ENCODE measurements around the gene MBNL1.

The MBNL1 gene

GRCh38 chr3:152430223-152431002 is 161.7 kb downstream of the MBNL1 start:
- TF ChIP-seq CTCF (IDR thresholded peaks at IDR 0.05) = no peak

GRCh38 chr3:152434142-152434541 is 165.4 kb downstream of the MBNL1 start:
- no peak for TF ChIP-seq CTCF (IDR thresholded peaks at IDR 0.05)

- TF ChIP-seq CTCF (IDR thresholded peaks at IDR 0.05) = no peak
These were observed 168.2 kb downstream of the MBNL1 start for GRCh38 chr3:152436707-152437590.

GRCh38 chr3:152438181-152438580 is 169.5 kb downstream of the MBNL1 start:
- TF ChIP-seq CTCF (IDR thresholded peaks at IDR 0.05) = no peak

- no peak for TF ChIP-seq CTCF (IDR thresholded peaks at IDR 0.05)
These were observed 170.0 kb downstream of the MBNL1 start for GRCh38 chr3:152438706-152439105.

GRCh38 chr3:152443212-152444023 is 174.7 kb downstream of the MBNL1 start:
- TF ChIP-seq CTCF (IDR thresholded peaks at IDR 0.05) = no peak

- TF ChIP-seq CTCF (IDR thresholded peaks at IDR 0.05) = peak; percentile 74
These were observed 175.4 kb downstream of the MBNL1 start for GRCh38 chr3:152444029-152444641.

Measured in LNCAP (cell line).